Measurements from ENCODE around the gene HSD11B2. TPM values are rescaled to one million over a fixed set of nuclear protein-coding genes. Genes with fewer than 3 reads are reported as not detected.

Gene HSD11B2
- total and polyA plus RNA-seq, 2 donors (not counting 3 experiments of a cell fraction or from before 2014, with no cell fraction given), result 0.10 TPM; not detected in 1

GRCh38 chr16:67386861-67387455 lies 44.0 kb upstream of the HSD11B2 start:
- no peaks in the 10 kb centered on the region for H3K36me3 ChIP-seq (ENCODE audit: control insufficient read depth in 2 of 2, extremely low read depth in 1 of 2, insufficient read depth in 2 of 2, low read length in 2 of 2)
- DNase-seq (ENCODE audit: low read depth, low spot score) (no peak), FAIRE-seq (no peak)
- intact Hi-C loops (cut with micrococcal nuclease) (no loop called here), dilution Hi-C loops (cut with MboI; ENCODE audit: extremely low pct_ligation_motif_present, low sequenced_read_pairs) (no loop called here)
- no peak overlapping the region for H3K4me2 ChIP-seq (ENCODE audit: insufficient read depth, low read length)
- H3K4me3 ChIP-seq (replicated peaks in 1 of 3; ENCODE audit: insufficient read depth in 1 of 3, low read depth in 1 of 3, low read length in 3 of 3), result no peak overlapping the region
- TF ChIP-seq POLR2A (IDR thresholded peaks at IDR 0.05; ENCODE audit: low read depth, low read length) (no peak), EZH2 (IDR thresholded peaks at IDR 0.05; ENCODE audit: borderline replicate concordance, low read depth, low read length, severe bottlenecking) (no peak), MAX (IDR thresholded peaks at IDR 0.05; ENCODE audit: insufficient read depth, insufficient read length) (no peak), CTCF (IDR thresholded peaks at IDR 0.05; ENCODE audit: extremely low read depth in 1 of 2, insufficient read depth in 1 of 2, low read depth in 1 of 2, low read length in 2 of 2) (no peak), GATA2 (IDR thresholded peaks at IDR 0.05; ENCODE audit: insufficient read depth, insufficient read length, low read depth, low read length) (no peak), POLR2AphosphoS5 (IDR thresholded peaks at IDR 0.05; ENCODE audit: insufficient read depth, low read depth, low read length) (no peak), JUN (IDR thresholded peaks at IDR 0.05; ENCODE audit: borderline replicate concordance, insufficient read depth, insufficient read length, low read depth) (no peak), FOS (IDR thresholded peaks at IDR 0.05; ENCODE audit: borderline replicate concordance, insufficient read depth, low read length) (no peak), MYC (IDR thresholded peaks at IDR 0.05; ENCODE audit: low read depth, low read length) (no peak)
- BruUV-seq (replicated peaks), result no TSS peak
- H3K79me2 ChIP-seq (ENCODE audit: control insufficient read depth, insufficient read depth, low read length), result no peaks in the 10 kb centered on the region
- H4K20me1 ChIP-seq (replicated peaks; ENCODE audit: control insufficient read depth, extremely low read depth, insufficient read depth, low read length), result no peaks in the 10 kb centered on the region
- ChIA-PET POLR2A (no interaction called here), CTCF (interaction anchor here (0.6 to 3.3 kb wide), 6 partner anchors 8 to 127 kb away, joined by 3 to 17 read pairs (median 6); no protein-coding TSS in a partner anchor)
- no peaks in the 10 kb centered on the region for H3K9me3 ChIP-seq (replicated peaks; ENCODE audit: control insufficient read depth, insufficient read depth, low read length)
- no peaks in the 10 kb centered on the region for H3K27me3 ChIP-seq (ENCODE audit: control insufficient read depth in 2 of 2, insufficient read depth in 2 of 2, low read length in 2 of 2)
- H3K27ac ChIP-seq (ENCODE audit: insufficient read depth, low read depth, low read length), result no peak overlapping the region
- no peak overlapping the region for H3K9ac ChIP-seq (replicated peaks; ENCODE audit: extremely low read depth, insufficient read depth, low read length)
- no peaks in the 10 kb centered on the region for H3K9me1 ChIP-seq (replicated peaks; ENCODE audit: control insufficient read depth, extremely low read depth, insufficient read depth, low read length)
- peaks cover 13% of the 10 kb centered on the region for H3K4me1 ChIP-seq (ENCODE audit: control insufficient read depth, extremely low read depth, insufficient read depth, low read length)
- no peak overlapping the region for H2AFZ ChIP-seq (ENCODE audit: low read depth, low read length)
